ENCODE measurements around the gene TRPC4AP.

TRPC4AP gene

GRCh38 chr20:34999782-35000181 is 92.8 kb downstream of the TRPC4AP start:
- no peak for DNase-seq

GRCh38 chr20:34999021-34999451 is 93.6 kb downstream of the TRPC4AP start:
- no peak for DNase-seq

GRCh38 chr20:34998331-34998950 is 94.2 kb downstream of the TRPC4AP start:
- DNase-seq: no peak

GRCh38 chr20:34997774-34998173 is 94.8 kb downstream of the TRPC4AP start:
- no peak for DNase-seq

- DNase-seq: no peak
Observed at GRCh38 chr20:34997131-34997561, 95.5 kb downstream of the TRPC4AP start.

- DNase-seq: no peak
Observed at GRCh38 chr20:34996243-34997028, 96.2 kb downstream of the TRPC4AP start.

GRCh38 chr20:34995696-34996095 is 96.9 kb downstream of the TRPC4AP start:
- DNase-seq: no peak

- no peak for DNase-seq
Observed at GRCh38 chr20:34995192-34995591, 97.4 kb downstream of the TRPC4AP start.

GRCh38 chr20:34994509-34995131 is 98.0 kb downstream of the TRPC4AP start:
- DNase-seq: no peak

- DNase-seq: no peak
Observed at GRCh38 chr20:34993941-34994508, 98.6 kb downstream of the TRPC4AP start.

- DNase-seq: no peak
Observed at GRCh38 chr20:34992751-34993417, 99.7 kb downstream of the TRPC4AP start.

GRCh38 chr20:34990661-34991214 is 101.9 kb downstream of the TRPC4AP start:
- DNase-seq: no peak

GRCh38 chr20:34990231-34990630 is 102.4 kb downstream of the TRPC4AP start:
- DNase-seq: no peak

- no peak for DNase-seq
Observed at GRCh38 chr20:34989670-34990069, 102.9 kb downstream of the TRPC4AP start.

GRCh38 chr20:34989118-34989517 is 103.5 kb downstream of the TRPC4AP start:
- DNase-seq: no peak

- no peak for DNase-seq
Observed at GRCh38 chr20:34988191-34988540, 104.4 kb downstream of the TRPC4AP start.

- no peak for DNase-seq
Observed at GRCh38 chr20:34987288-34988190, 105.1 kb downstream of the TRPC4AP start.

GRCh38 chr20:34986311-34987287 is 106.0 kb downstream of the TRPC4AP start:
- no peak for DNase-seq

- no peak for DNase-seq
Observed at GRCh38 chr20:34985461-34986310, 106.9 kb downstream of the TRPC4AP start.
